BE2C (cell line): ENCODE measurements around the gene SGTA.

ENCODE experiments used
- DNase-seq: peaks from one replicate; pipeline ENCODE4 v3.0.0-alpha.2; 2020
- H3K27me3 ChIP-seq: fragments of 250-450 bp; sonication (Bioruptor Pico); 2 replicates; pipeline ENCODE4 v1.5.1; 2020; ENCODE audit warnings: mild to moderate bottlenecking
- H3K36me3 ChIP-seq: fragments of 250-450 bp; sonication (Bioruptor Pico); 2 replicates; pipeline ENCODE4 v1.5.1; 2020; ENCODE audit warnings: mild to moderate bottlenecking
- H3K4me1 ChIP-seq: fragments of 250-450 bp; sonication (Bioruptor Pico); 2 replicates; pipeline ENCODE4 v1.5.1; 2020
- H3K4me3 ChIP-seq: 2 replicates; pipeline ENCODE4 v1.5.1; 2011; ENCODE audit warnings: low read depth, low read length
- H3K9me3 ChIP-seq: fragments of 250-450 bp; sonication (Bioruptor Pico); 2 replicates; pipeline ENCODE4 v1.5.1; 2020
- TF ChIP-seq, protein P1 (sequence below): IDR thresholded peaks from 2 replicates; pipeline ENCODE4 v1.5.1; 2012; ENCODE audit warnings: mild to moderate bottlenecking, low read depth, low read length

The SGTA gene

GRCh38 chr19:2774953-2775555, 8.0 kb downstream of the SGTA start:
- H3K9me3 ChIP-seq, result no peaks in the 10 kb centered on the region
- H3K27me3 ChIP-seq, result no peaks in the 10 kb centered on the region
- no peaks in the 10 kb centered on the region for H3K4me1 ChIP-seq
- H3K36me3 ChIP-seq, result peaks cover 45% of the 10 kb centered on the region
- no peak for DNase-seq
- TF ChIP-seq, protein P1, sequence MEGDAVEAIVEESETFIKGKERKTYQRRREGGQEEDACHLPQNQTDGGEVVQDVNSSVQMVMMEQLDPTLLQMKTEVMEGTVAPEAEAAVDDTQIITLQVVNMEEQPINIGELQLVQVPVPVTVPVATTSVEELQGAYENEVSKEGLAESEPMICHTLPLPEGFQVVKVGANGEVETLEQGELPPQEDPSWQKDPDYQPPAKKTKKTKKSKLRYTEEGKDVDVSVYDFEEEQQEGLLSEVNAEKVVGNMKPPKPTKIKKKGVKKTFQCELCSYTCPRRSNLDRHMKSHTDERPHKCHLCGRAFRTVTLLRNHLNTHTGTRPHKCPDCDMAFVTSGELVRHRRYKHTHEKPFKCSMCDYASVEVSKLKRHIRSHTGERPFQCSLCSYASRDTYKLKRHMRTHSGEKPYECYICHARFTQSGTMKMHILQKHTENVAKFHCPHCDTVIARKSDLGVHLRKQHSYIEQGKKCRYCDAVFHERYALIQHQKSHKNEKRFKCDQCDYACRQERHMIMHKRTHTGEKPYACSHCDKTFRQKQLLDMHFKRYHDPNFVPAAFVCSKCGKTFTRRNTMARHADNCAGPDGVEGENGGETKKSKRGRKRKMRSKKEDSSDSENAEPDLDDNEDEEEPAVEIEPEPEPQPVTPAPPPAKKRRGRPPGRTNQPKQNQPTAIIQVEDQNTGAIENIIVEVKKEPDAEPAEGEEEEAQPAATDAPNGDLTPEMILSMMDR, result no peak
- no peak overlapping the region for H3K4me3 ChIP-seq

GRCh38 chr19:2774083-2774679, 8.9 kb downstream of the SGTA start:
- Histone ChIP-seq H3K36me3 (peaks cover 47% of the 10 kb centered on the region), H3K4me1 (no peaks in the 10 kb centered on the region), H3K27me3 (no peaks in the 10 kb centered on the region), H3K4me3 (no peak overlapping the region), H3K9me3 (no peaks in the 10 kb centered on the region)
- no peak for DNase-seq
- TF ChIP-seq, protein P1, result no peak

- Histone ChIP-seq H3K36me3 (peaks cover 55% of the 10 kb centered on the region), H3K4me1 (no peaks in the 10 kb centered on the region), H3K27me3 (no peaks in the 10 kb centered on the region), H3K4me3 (no peak overlapping the region), H3K9me3 (no peaks in the 10 kb centered on the region)
- TF ChIP-seq, protein P1, result no peak
- no peak for DNase-seq
These were observed 11.0 kb downstream of the SGTA start for GRCh38 chr19:2771786-2772674.

- Histone ChIP-seq H3K9me3 (no peaks in the 10 kb centered on the region), H3K4me3 (no peak overlapping the region), H3K27me3 (no peaks in the 10 kb centered on the region), H3K4me1 (no peaks in the 10 kb centered on the region), H3K36me3 (peaks cover 57% of the 10 kb centered on the region)
- TF ChIP-seq, protein P1, result no peak
- no peak for DNase-seq
These were observed 12.7 kb downstream of the SGTA start for GRCh38 chr19:2770055-2771013.

DNA sequence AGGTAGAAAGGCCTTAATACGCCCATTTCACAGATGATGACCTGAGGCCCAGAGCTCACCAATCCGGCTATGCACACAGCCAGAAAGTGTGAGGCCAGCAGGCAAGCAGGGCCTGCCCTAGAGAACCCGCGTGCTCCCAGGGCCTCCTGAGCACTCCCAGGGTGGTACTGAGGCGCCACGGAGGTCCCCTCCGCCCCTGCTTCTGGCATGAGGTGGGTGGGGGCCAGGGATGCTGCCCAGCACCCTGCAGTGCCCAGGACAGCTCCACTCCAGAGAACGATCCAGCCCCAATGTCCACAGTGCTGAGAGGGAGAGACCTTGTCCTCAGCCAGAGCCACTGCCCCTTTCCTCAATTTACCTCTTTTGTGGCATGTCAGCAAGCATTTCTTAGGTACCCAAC, 13.9 kb downstream of the SGTA start:
- TF ChIP-seq, protein P1, result no peak
- DNase-seq, result no peak
- H3K4me3 ChIP-seq, result no peak overlapping the region
- H3K27me3 ChIP-seq, result no peaks in the 10 kb centered on the region
- peaks cover 68% of the 10 kb centered on the region for H3K36me3 ChIP-seq
- no peaks in the 10 kb centered on the region for H3K9me3 ChIP-seq
- H3K4me1 ChIP-seq, result no peaks in the 10 kb centered on the region
